Endothelial cell of umbilical vein (primary cell): ENCODE measurements around the gene SLC35E4. TPM values are rescaled to one million over a fixed set of nuclear protein-coding genes. Genes with fewer than 3 reads are reported as not detected.

ENCODE experiments used
- BruUV-seq: library from RNA; stranded (reverse); fragments of 400-500 nt; replicated peaks from 2 replicates; lab custom pipeline; 2021; lab: Mats Ljungman, UMichigan
- CTCF ChIA-PET: fragments of 300-600, 350-600 bp; sonication (Branson Sonifier 250); formaldehyde crosslinking; loops from one replicate; lab custom pipeline; 2021; ENCODE audit warnings: antibody characterized with exemption, inconsistent platforms; lab: Charles Lee
- POLR2A ChIA-PET: fragments of 300-600, 350-600 bp; sonication (Branson Sonifier 250); formaldehyde crosslinking; loops from one replicate; lab custom pipeline; 2021; ENCODE audit warnings: antibody characterized with exemption, inconsistent platforms; lab: Charles Lee
- DNase-seq: peaks from one replicate; pipeline ENCODE4 v3.0.0-alpha.2; 2011; ENCODE audit warnings: low read depth, low spot score
- FAIRE-seq: peaks from 2 replicates; lab custom pipeline; 2011; peaks lifted over from hg19 to GRCh38; lab: Jason Lieb, UNC
- H2AFZ ChIP-seq: 2 replicates; pipeline ENCODE4 v1.6.0; 2012; ENCODE audit warnings: low read depth, low read length, control low read depth, inconsistent platforms
- H3K27ac ChIP-seq: 2 replicates; pipeline ENCODE4 v1.5.1; 2011; ENCODE audit warnings: low read depth, mild to moderate bottlenecking, control low read depth, low read length, moderate library complexity; ENCODE audit not compliant: insufficient read depth
- H3K27me3 ChIP-seq, 2 experiments: 2 replicates each; pipeline versions ENCODE4 v1.6.0 to v1.6.1; 2011; ENCODE audit warnings: low read length in 2 of 2, mixed read lengths in 1 of 2; ENCODE audit not compliant: control insufficient read depth in 2 of 2, insufficient read depth in 2 of 2
- H3K36me3 ChIP-seq, 2 experiments: 2 replicates in 1 of 2; 3 replicates in 1 of 2; pipeline ENCODE4 v1.5.1; 2011; ENCODE audit warnings: low read length in 2 of 2, mild to moderate bottlenecking in 1 of 2, moderate library complexity in 1 of 2; ENCODE audit not compliant: control insufficient read depth in 2 of 2, insufficient read depth in 2 of 2; ENCODE audit errors: extremely low read depth in 1 of 2
- H3K4me1 ChIP-seq: 3 replicates; pipeline ENCODE4 v1.5.1; 2011; ENCODE audit warnings: mild to moderate bottlenecking, low read length; ENCODE audit not compliant: control insufficient read depth, insufficient read depth; ENCODE audit errors: extremely low read depth
- H3K4me2 ChIP-seq: 2 replicates; pipeline ENCODE4 v1.6.1; 2011; ENCODE audit warnings: low read length, control low read depth, mixed read lengths; ENCODE audit not compliant: insufficient read depth
- H3K4me3 ChIP-seq, 3 experiments: fragments of 200-600 bp in 1 of 3; sonication (generic), shearing (Covaris generic) in 1 of 3; replicated peaks in 1 of 3; 2 replicates each; pipeline ENCODE4 v1.5.1; 2011 to 2016; ENCODE audit warnings: control low read depth in 3 of 3, low read length in 3 of 3, mild to moderate bottlenecking in 2 of 3, inconsistent platforms in 1 of 3, low read depth in 1 of 3, moderate library complexity in 1 of 3; ENCODE audit not compliant: insufficient read depth in 1 of 3
- H3K79me2 ChIP-seq: 2 replicates; pipeline ENCODE4 v1.6.0; 2012; ENCODE audit warnings: low read length, inconsistent platforms; ENCODE audit not compliant: control insufficient read depth, insufficient read depth
- H3K9ac ChIP-seq: replicated peaks from 2 replicates; pipeline ENCODE3; 2011; ENCODE audit warnings: low read length, control low read depth; ENCODE audit not compliant: insufficient read depth; ENCODE audit errors: extremely low read depth
- H3K9me1 ChIP-seq: replicated peaks from 3 replicates; pipeline ENCODE4 v1.6.0; 2011; ENCODE audit warnings: mild to moderate bottlenecking, low read length; ENCODE audit not compliant: control insufficient read depth, insufficient read depth; ENCODE audit errors: extremely low read depth
- H3K9me3 ChIP-seq: replicated peaks from 2 replicates; pipeline ENCODE4 v1.5.1; 2012; ENCODE audit warnings: low read length, inconsistent platforms; ENCODE audit not compliant: control insufficient read depth, insufficient read depth
- H4K20me1 ChIP-seq: replicated peaks from 2 replicates; pipeline ENCODE3; 2011; ENCODE audit warnings: mild to moderate bottlenecking, low read length; ENCODE audit not compliant: control insufficient read depth, insufficient read depth; ENCODE audit errors: extremely low read depth
- FOS ChIP-seq: IDR thresholded peaks from 2 replicates; pipeline ENCODE4 v1.6.1; 2011; ENCODE audit warnings: mild to moderate bottlenecking, low read length, moderate library complexity, borderline replicate concordance; ENCODE audit not compliant: insufficient read depth
- JUN ChIP-seq: IDR thresholded peaks from 2 replicates; pipeline ENCODE4 v1.6.1; 2011; ENCODE audit warnings: borderline replicate concordance, low read depth; ENCODE audit not compliant: insufficient read length, insufficient read depth
- POLR2AphosphoS5 ChIP-seq: IDR thresholded peaks from 2 replicates; pipeline ENCODE4 v1.6.1; 2012; ENCODE audit warnings: low read depth, mild to moderate bottlenecking, control low read depth, low read length, moderate library complexity; ENCODE audit not compliant: insufficient read depth
- dilution Hi-C: fragments of 300-500 bp; cut with MboI; formaldehyde crosslinking; loops from one replicate; pipeline ENCODE4 v1.15.0; 2019; ENCODE audit warnings: low sequenced_read_pairs; ENCODE audit not compliant: extremely low pct_ligation_motif_present
- intact Hi-C: fragments of 100-400 bp; cut with micrococcal nuclease; formaldehyde crosslinking; loops from one replicate; pipeline ENCODE4 v1.10.0; 2022
- polyA plus RNA-seq, 4 experiments: library from polyadenylated mRNA; depleted of rRNA in 3 of 4; stranded (reverse) in 3 of 4; unstranded in 1 of 4; fragments of >200 nt; gene quantifications; 2 replicates each; pipeline versions ENCODE4 v1.2.1 to v1.2.3, GENCODE V29; 2011 to 2012; ENCODE audit warnings: missing spikeins in 1 of 4
- total RNA-seq: library from RNA; stranded (reverse); gene quantifications from 2 replicates; pipeline ENCODE4 v1.2.3, GENCODE V29; 2021
- TF ChIP-seq, protein P1 (sequence below), 2 donors: IDR thresholded peaks; 1 replicate in 1 of 2; 2 replicates in 1 of 2; pipeline ENCODE4 v1.5.1; 2011; ENCODE audit warnings: low read length in 2 of 2, mild to moderate bottlenecking in 2 of 2, moderate library complexity in 2 of 2, control low read depth in 1 of 2, inconsistent platforms in 1 of 2, low read depth in 1 of 2; ENCODE audit not compliant: insufficient read depth in 1 of 2; ENCODE audit errors: extremely low read depth in 1 of 2

SLC35E4 gene
- total and polyA plus RNA-seq, 2 donors (not counting 3 experiments of a cell fraction or from before 2014, with no cell fraction given) = 10.7 to 15.3 TPM

GRCh38 chr22:30634471-30635233, 929 bp upstream of the SLC35E4 start:
- peak overlapping the region; percentile 43 for H3K9ac ChIP-seq
- FAIRE-seq (peak; percentile 99), DNase-seq (peak; percentile 91)
- H3K27me3 ChIP-seq = no peaks in the 10 kb centered on the region
- CTCF ChIA-PET = interaction anchor here (0.6 to 4.4 kb wide), 49 partner anchors 9 to 514 kb away, joined by 3 to 486 read pairs (median 5); partner anchors contain the start of genes DUSP18, OSBP2, PES1 and TCN2
- H3K4me3 ChIP-seq = peak overlapping the region; percentile 20 to 52 (median 51)
- TSS peak; percentile 90 for BruUV-seq
- H2AFZ ChIP-seq = peak overlapping the region; percentile 73
- H3K79me2 ChIP-seq = peaks cover 29% of the 10 kb centered on the region
- H3K4me2 ChIP-seq = peak overlapping the region; percentile 85
- no peaks in the 10 kb centered on the region for H3K36me3 ChIP-seq
- TF ChIP-seq, protein P1, sequence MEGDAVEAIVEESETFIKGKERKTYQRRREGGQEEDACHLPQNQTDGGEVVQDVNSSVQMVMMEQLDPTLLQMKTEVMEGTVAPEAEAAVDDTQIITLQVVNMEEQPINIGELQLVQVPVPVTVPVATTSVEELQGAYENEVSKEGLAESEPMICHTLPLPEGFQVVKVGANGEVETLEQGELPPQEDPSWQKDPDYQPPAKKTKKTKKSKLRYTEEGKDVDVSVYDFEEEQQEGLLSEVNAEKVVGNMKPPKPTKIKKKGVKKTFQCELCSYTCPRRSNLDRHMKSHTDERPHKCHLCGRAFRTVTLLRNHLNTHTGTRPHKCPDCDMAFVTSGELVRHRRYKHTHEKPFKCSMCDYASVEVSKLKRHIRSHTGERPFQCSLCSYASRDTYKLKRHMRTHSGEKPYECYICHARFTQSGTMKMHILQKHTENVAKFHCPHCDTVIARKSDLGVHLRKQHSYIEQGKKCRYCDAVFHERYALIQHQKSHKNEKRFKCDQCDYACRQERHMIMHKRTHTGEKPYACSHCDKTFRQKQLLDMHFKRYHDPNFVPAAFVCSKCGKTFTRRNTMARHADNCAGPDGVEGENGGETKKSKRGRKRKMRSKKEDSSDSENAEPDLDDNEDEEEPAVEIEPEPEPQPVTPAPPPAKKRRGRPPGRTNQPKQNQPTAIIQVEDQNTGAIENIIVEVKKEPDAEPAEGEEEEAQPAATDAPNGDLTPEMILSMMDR (IDR thresholded peaks at IDR 0.05; ENCODE audit: extremely low read depth in 1 of 2, insufficient read depth in 1 of 2, low read depth in 1 of 2, low read length in 2 of 2) = peak; percentile 95 to 98
- TF ChIP-seq JUN (no peak), POLR2AphosphoS5 (peak; percentile 75), FOS (peak; percentile 98)
- H3K4me1 ChIP-seq = peaks cover 31% of the 10 kb centered on the region
- H3K9me1 ChIP-seq = no peaks in the 10 kb centered on the region
- H3K27ac ChIP-seq = peak overlapping the region; percentile 93
- dilution Hi-C loops = no loop called here
- POLR2A ChIA-PET = interaction anchor here (0.7 to 1.5 kb wide), 4 partner anchors 15 to 340 kb away, joined by 3 to 6 read pairs (median 6); partner anchors contain the start of gene TCN2
- no peaks in the 10 kb centered on the region for H3K9me3 ChIP-seq
- H4K20me1 ChIP-seq = no peaks in the 10 kb centered on the region
- intact Hi-C loops = loop anchor here (1.0 to 2.0 kb wide), 9 partner anchors 15 to 448 kb away; partner anchors contain the start of genes DUSP18, OSBP2 and TCN2
